Measurements from ENCODE around the gene S100A12. TPM values are rescaled to one million over a fixed set of nuclear protein-coding genes. Genes with fewer than 3 reads are reported as not detected.

Gene S100A12
- total and polyA plus RNA-seq, 11 donors: 1.2 to 9.1 (median 4.7) TPM; not detected in 1

DNA sequence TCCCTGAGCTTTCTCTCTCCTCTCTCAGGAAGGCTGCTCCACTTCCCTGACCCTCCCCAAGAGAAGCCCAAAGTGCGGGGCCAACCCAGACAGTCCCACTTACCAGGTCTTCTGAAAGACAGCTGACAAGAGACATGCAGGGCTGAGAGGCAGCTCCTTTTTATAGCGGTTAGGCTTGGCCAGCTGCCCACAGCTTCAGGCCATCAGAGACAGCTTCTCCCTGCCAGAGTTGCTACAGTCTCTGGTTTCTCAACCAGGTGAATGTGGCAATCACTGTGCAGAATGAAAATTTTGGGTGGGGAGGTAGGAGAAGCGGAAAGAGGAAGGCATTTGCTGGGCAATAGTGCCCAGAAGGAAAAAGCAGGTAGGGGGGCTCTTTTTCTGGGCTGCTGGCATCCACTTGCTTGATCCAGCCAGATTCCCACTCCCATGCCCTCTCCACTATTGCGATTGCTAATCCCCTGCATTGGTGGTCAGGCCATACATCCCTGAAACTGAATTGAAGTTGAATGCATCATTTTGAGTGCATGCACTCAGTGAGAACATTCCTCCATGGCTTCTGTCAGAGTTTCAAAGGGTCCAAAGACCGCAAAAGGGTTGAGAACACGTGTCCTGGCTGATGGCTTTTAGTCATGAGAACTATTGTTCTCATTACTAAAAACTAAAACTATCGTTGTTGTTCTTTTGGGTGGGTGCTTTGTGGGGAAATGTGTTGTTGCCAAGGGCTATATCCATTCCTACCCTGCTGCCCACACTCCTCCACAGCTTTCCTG is 15.7 kb upstream of the S100A12 start, which contains the start of gene S100A8:
S100A8 (minus strand) TSS at position 136 of the 773 bp plus-strand sequence. CDS start 538 bp downstream, outside the sequence.
- intact Hi-C loops (cut with DNase I): no loop called here
- peak; percentile 67 to 92 (median 86) for ATAC-seq

DNA sequence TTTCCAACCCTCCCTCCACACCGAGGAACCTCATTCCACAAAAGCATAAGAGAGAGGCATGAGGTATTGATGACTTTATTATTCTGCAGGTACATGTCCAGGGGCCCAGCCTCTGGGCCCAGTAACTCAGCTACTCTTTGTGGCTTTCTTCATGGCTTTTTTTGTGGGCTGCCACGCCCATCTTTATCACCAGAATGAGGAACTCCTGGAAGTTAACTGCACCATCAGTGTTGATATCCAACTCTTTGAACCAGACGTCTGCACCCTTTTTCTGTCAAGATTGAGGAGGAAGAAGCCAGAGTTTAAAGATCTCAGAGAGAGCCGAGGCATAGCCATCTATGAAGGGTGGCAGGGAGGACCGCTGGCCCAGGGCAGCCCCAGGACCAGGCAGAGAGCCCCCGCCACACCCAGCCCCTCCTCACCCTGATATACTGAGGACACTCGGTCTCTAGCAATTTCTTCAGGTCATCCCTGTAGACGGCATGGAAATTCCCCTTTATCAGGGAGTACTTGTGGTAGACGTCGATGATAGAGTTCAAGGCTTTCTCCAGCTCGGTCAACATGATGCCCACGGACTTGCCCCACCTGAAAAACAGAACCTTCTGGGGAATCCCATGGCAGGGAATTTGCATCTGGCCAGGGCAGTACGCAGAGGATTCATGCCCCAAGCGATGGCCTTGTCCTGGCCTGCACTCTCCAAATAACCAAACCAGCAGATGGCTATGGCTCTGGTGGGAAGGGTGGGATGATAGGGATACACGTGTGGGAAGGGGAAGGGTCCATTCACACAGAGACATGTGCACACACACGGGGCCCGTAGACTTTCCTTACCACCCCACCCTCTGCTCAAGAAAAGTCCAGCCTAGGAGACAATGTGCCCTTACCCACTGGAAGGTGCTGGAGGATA is 14.8 kb upstream of the S100A12 start:
- ATAC-seq: peak in 1 of 4 donors; percentile 18
- TF ChIP-seq, protein P1, sequence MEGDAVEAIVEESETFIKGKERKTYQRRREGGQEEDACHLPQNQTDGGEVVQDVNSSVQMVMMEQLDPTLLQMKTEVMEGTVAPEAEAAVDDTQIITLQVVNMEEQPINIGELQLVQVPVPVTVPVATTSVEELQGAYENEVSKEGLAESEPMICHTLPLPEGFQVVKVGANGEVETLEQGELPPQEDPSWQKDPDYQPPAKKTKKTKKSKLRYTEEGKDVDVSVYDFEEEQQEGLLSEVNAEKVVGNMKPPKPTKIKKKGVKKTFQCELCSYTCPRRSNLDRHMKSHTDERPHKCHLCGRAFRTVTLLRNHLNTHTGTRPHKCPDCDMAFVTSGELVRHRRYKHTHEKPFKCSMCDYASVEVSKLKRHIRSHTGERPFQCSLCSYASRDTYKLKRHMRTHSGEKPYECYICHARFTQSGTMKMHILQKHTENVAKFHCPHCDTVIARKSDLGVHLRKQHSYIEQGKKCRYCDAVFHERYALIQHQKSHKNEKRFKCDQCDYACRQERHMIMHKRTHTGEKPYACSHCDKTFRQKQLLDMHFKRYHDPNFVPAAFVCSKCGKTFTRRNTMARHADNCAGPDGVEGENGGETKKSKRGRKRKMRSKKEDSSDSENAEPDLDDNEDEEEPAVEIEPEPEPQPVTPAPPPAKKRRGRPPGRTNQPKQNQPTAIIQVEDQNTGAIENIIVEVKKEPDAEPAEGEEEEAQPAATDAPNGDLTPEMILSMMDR (IDR thresholded peaks at IDR 0.05): no peak
- no peak for TF ChIP-seq POLR2A (IDR thresholded peaks at IDR 0.05)
- Histone ChIP-seq H3K9me3 (no peaks in the 10 kb centered on the region), H3K4me1 (peaks cover 0 to 50% (median 1%) of the 10 kb centered on the region in 12 donors), H3K27ac (peak overlapping the region in 1 of 12 donors; percentile 77), H3K36me3 (no peaks in the 10 kb centered on the region), H3K27me3 (peaks cover 0 to 6% (median 0%) of the 10 kb centered on the region in 9 donors), H3K4me3 (peak overlapping the region in 1 of 12 donors; percentile 49)
- 71 to 78% (median 76%) methylated on average over 16 to 17 of the region's 17 CpGs for WGBS, 4 donors
- intact Hi-C loops (cut with DNase I): no loop called here
- no peak for DNase-seq

More for the DNA sequence above, 15.7 kb upstream of the S100A12 start, which contains the start of gene S100A8:
- TF ChIP-seq POLR2A (IDR thresholded peaks at IDR 0.05): no peak
- TF ChIP-seq, protein P1 (IDR thresholded peaks at IDR 0.05): no peak
- no peaks in the 10 kb centered on the region for H3K9me3 ChIP-seq
- DNase-seq: peak; percentile 50 to 87 (median 85)
- no peaks in the 10 kb centered on the region for H3K36me3 ChIP-seq
- H3K27ac ChIP-seq: peak within 1 kb of the TSS in 1 of 12 donors; percentile 77
- H3K27me3 ChIP-seq: peaks cover 0 to 6% (median 0%) of the 10 kb centered on the region in 9 donors
- peak within 1 kb of the TSS in 1 of 12 donors; percentile 49 for H3K4me3 ChIP-seq
- WGBS, 4 donors: 57 to 66% (median 60%) methylated on average over 7 of the region's 7 CpGs
- H3K4me1 ChIP-seq: peaks cover 0 to 41% (median 0%) of the 10 kb centered on the region in 12 donors

DNA sequence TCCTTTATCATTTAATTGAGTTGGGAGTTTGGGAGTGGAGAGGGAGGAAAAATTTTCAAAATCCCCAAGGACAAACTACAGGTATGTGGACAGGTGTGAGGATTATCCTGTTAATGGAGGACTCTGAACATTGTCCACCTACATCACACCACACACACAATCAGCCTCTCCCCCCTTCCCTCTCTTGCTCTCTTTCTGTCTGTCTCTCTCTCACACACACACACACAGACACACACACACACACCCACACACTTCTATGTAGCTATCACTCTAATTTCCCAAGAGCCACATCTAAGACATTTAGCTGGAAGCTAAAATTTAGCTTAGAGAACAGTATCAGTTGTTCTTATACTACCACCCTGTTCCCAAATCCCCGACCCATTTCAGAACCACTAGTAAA is 14.0 kb upstream of the S100A12 start:
- peaks cover 0 to 55% (median 2%) of the 10 kb centered on the region in 12 donors for H3K4me1 ChIP-seq
- 78 to 96% (median 86%) methylated on average over 1 of the region's 1 CpG for WGBS, 4 donors
- ATAC-seq: no peak
- DNase-seq: no peak
- H3K4me3 ChIP-seq: peak overlapping the region in 1 of 12 donors; percentile 49
- peak overlapping the region in 1 of 12 donors; percentile 77 for H3K27ac ChIP-seq
- intact Hi-C loops (cut with DNase I): no loop called here
- no peak for TF ChIP-seq POLR2A (IDR thresholded peaks at IDR 0.05)
- TF ChIP-seq, protein P1 (IDR thresholded peaks at IDR 0.05): no peak
- H3K9me3 ChIP-seq: no peaks in the 10 kb centered on the region
- peaks cover 0 to 6% (median 0%) of the 10 kb centered on the region in 9 donors for H3K27me3 ChIP-seq
- no peaks in the 10 kb centered on the region for H3K36me3 ChIP-seq

Data from heart left ventricle (tissue), 16 donors.